Measurements from ENCODE around the gene PER1. TPM values are rescaled to one million over a fixed set of nuclear protein-coding genes. Genes with fewer than 3 reads are reported as not detected.

Gene PER1
- total RNA-seq, 4 donors from 2014 or later = 127 to 263 (median 168) TPM

GRCh38 chr17:8140065-8141029 lies 11.9 kb downstream of the PER1 start:
- H3K4me1 ChIP-seq = peaks cover 31 to 74% (median 71%) of the 10 kb centered on the region in 4 donors
- intact Hi-C loops (cut with DNase I) = no loop called here
- H3K27me3 ChIP-seq = no peaks in the 10 kb centered on the region
- no peaks in the 10 kb centered on the region for H3K9me3 ChIP-seq
- WGBS = 71% methylated on average over 17 of the region's 18 CpGs
- peaks cover 60 to 62% (median 61%) of the 10 kb centered on the region in 4 donors for H3K36me3 ChIP-seq
- DNase-seq (ENCODE audit: extremely low spot score) = no peak
- no peak overlapping the region for H3K4me3 ChIP-seq
- peak overlapping the region; percentile 85 to 100 (median 97) for H3K27ac ChIP-seq (replicated peaks in 1 of 4)
- TF ChIP-seq POLR2AphosphoS5 (IDR thresholded peaks at IDR 0.05) = peak in 1 of 2 donors; percentile 15
- TF ChIP-seq CTCF (IDR thresholded peaks at IDR 0.05) = no peak
- TF ChIP-seq EP300 (IDR thresholded peaks at IDR 0.05) = no peak
- no peak for TF ChIP-seq POLR2A (IDR thresholded peaks at IDR 0.05; ENCODE audit: low read depth)

GRCh38 chr17:8138672-8139371 lies 13.4 kb downstream of the PER1 start:
- TF ChIP-seq CTCF (IDR thresholded peaks at IDR 0.05) (peak; percentile 79 to 94 (median 83)), POLR2A (IDR thresholded peaks at IDR 0.05; ENCODE audit: low read depth) (peak; percentile 35), EP300 (IDR thresholded peaks at IDR 0.05) (no peak), POLR2AphosphoS5 (IDR thresholded peaks at IDR 0.05) (peak in 1 of 2 donors; percentile 92)
- Histone ChIP-seq H3K4me3 (peak overlapping the region; percentile 2 to 31 (median 20)), H3K36me3 (peaks cover 45 to 47% (median 46%) of the 10 kb centered on the region in 4 donors), H3K4me1 (peaks cover 31 to 61% (median 61%) of the 10 kb centered on the region in 4 donors), H3K9me3 (no peaks in the 10 kb centered on the region), H3K27me3 (no peaks in the 10 kb centered on the region), H3K27ac (replicated peaks in 1 of 4) (peak overlapping the region; percentile 85 to 100 (median 97))
- WGBS = under 1% methylated on average over 45 of the region's 46 CpGs
- intact Hi-C loops (cut with DNase I) = loop anchor here (1.0 kb wide), 1 partner anchor 19 kb away; no protein-coding TSS in a partner anchor
- DNase-seq (ENCODE audit: extremely low spot score) = peak; percentile 99

GRCh38 chr17:8138374-8138671 lies 13.9 kb downstream of the PER1 start:
- intact Hi-C loops (cut with DNase I) = loop anchor here (1.0 kb wide), 1 partner anchor 20 kb away; no protein-coding TSS in a partner anchor
- peaks cover 31 to 58% (median 56%) of the 10 kb centered on the region in 4 donors for H3K4me1 ChIP-seq
- H3K27me3 ChIP-seq = no peaks in the 10 kb centered on the region
- 3% methylated on average over 7 of the region's 7 CpGs for WGBS
- peak overlapping the region; percentile 85 to 100 (median 97) for H3K27ac ChIP-seq (replicated peaks in 1 of 4)
- DNase-seq (ENCODE audit: extremely low spot score) = no peak
- TF ChIP-seq EP300 (IDR thresholded peaks at IDR 0.05) = no peak
- no peak for TF ChIP-seq POLR2A (IDR thresholded peaks at IDR 0.05; ENCODE audit: low read depth)
- TF ChIP-seq CTCF (IDR thresholded peaks at IDR 0.05) = no peak
- TF ChIP-seq POLR2AphosphoS5 (IDR thresholded peaks at IDR 0.05) = no peak
- H3K9me3 ChIP-seq = no peaks in the 10 kb centered on the region
- peaks cover 40 to 42% (median 41%) of the 10 kb centered on the region in 4 donors for H3K36me3 ChIP-seq
- peak overlapping the region; percentile 2 to 31 (median 20) for H3K4me3 ChIP-seq

- WGBS = 32% methylated on average over 21 of the region's 21 CpGs
- no peak for TF ChIP-seq POLR2A (IDR thresholded peaks at IDR 0.05; ENCODE audit: low read depth)
- no peak for TF ChIP-seq POLR2AphosphoS5 (IDR thresholded peaks at IDR 0.05)
- TF ChIP-seq EP300 (IDR thresholded peaks at IDR 0.05) = no peak
- no peak for TF ChIP-seq CTCF (IDR thresholded peaks at IDR 0.05)
- Histone ChIP-seq H3K27me3 (no peaks in the 10 kb centered on the region), H3K36me3 (peaks cover 35 to 36% (median 35%) of the 10 kb centered on the region in 4 donors), H3K4me1 (peaks cover 31 to 52% (median 51%) of the 10 kb centered on the region in 4 donors), H3K27ac (replicated peaks in 1 of 4) (peak overlapping the region; percentile 85 to 100 (median 97)), H3K9me3 (no peaks in the 10 kb centered on the region), H3K4me3 (peak overlapping the region; percentile 2 to 31 (median 20))
- intact Hi-C loops (cut with DNase I) = loop anchor here (1.0 kb wide), 1 partner anchor 20 kb away; no protein-coding TSS in a partner anchor
- no peak for DNase-seq (ENCODE audit: extremely low spot score)
Measured at GRCh38 chr17:8137645-8138373, 14.4 kb downstream of the PER1 start.

Data from esophagus muscularis mucosa (tissue), 4 donors.